Measurements from ENCODE around the gene KCNA2.

KCNA2 gene

DNA sequence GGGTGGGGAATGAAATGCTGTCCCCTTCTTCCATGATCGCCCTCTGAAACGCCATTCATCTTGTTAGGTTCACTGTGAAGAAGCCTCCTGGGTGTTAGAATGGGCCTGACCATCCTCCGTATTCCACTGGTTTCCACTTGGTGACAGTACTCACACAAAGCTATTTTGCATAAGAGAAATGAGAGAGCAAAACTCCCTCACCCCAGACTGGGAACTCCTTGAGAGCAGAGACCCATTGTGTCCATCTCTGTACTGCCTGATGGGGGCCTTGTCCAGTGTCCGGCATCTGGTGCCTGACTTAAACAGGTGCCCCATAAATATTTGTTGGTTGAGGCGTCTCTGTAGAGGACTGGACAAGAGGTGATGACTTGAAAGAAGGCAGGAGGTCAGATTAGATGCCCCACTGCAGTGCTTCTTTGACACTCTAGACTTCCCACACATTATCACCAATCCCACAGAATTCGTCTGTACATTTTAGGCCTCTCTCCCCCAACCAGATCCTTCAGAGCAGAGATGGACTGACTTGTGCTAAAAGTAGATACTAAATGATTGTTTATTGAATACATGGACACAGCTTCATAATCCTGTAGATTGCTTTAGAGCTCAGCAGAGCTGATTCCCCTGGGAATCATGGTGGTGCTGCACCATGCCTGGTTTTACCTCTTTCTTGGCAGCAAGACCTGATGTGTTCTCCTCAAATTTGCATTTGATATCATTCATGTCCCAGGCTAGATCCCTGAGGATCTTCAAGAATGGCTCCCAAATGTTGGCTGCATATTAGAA is 22.4 kb upstream of the KCNA2 start:
- DNase-seq = no peak

DNA sequence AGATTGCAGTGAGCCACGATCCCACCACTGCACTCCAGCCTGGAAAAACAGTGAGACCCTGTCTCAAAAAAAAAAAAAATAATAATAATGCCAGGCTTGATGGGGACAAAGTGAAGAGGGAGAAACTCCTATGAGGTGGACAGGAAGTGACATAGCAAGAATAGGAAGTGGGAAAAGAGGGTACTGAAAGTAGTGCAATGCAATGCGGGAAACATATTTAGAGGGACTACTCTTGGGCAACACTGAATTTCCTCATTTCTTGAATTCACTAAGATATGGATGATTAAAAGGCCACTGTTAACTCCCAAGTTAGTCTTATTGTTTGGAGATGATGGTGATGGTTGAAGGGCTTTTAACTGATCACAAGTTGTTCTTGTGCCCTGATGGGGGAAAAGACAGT is 21.6 kb upstream of the KCNA2 start:
- DNase-seq = no peak

DNA sequence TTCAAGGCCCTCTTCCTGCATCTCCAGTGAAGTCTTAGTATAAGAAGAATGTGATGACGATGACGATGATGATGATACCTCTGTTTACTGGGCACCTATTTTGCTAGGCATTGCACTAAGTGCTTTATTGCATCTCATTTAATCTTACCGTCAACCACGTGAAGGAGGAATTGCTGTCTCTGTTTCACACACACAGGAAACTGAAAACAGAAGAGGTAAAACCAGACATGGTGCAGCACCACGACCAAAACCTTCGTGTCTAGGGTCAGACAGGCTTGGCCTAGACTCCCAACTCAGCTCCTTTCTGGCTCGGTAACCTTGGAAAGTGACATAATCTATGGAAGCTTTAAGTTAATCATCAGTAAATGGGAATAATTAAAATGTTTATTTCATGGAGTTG is 20.7 kb upstream of the KCNA2 start:
- DNase-seq = no peak

DNA sequence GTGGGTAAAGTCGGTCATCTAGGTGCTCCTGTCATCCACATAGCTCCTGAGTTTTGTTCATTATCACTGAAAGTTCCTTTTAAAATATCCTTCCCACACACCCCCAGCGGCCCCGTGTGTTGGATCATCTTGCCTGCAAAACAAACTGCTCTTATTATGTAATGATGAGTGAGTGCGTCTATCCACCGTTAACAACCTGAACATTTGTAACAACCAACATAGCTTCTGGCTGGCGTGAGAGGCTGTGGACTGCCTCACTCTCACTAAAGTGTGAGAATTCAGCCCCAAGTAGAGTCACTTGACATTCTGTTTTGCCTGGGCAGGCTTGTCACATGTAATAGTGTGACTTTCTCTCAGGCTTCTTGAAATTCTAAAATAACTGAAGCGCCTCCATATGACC is 14.5 kb upstream of the KCNA2 start:
- no peak for DNase-seq

DNA sequence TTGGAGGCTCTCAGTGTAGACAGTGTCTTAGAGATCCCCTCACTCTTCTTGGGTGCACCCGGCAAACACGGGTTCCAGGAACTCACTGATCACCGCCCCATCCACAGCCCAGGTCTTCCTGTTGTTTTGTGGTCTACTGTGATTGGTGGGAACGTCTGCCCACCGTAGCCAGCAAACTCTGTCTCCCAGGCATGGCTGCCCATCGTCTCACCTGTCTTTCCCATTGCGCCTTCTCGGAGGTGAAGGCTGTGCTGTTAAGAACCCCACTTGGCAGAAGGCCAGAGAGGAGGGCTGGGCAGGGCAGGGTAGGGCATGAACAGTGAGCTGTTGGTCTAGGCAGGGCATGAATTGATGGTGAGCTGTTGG is 14.1 kb upstream of the KCNA2 start:
- DNase-seq = no peak

DNA sequence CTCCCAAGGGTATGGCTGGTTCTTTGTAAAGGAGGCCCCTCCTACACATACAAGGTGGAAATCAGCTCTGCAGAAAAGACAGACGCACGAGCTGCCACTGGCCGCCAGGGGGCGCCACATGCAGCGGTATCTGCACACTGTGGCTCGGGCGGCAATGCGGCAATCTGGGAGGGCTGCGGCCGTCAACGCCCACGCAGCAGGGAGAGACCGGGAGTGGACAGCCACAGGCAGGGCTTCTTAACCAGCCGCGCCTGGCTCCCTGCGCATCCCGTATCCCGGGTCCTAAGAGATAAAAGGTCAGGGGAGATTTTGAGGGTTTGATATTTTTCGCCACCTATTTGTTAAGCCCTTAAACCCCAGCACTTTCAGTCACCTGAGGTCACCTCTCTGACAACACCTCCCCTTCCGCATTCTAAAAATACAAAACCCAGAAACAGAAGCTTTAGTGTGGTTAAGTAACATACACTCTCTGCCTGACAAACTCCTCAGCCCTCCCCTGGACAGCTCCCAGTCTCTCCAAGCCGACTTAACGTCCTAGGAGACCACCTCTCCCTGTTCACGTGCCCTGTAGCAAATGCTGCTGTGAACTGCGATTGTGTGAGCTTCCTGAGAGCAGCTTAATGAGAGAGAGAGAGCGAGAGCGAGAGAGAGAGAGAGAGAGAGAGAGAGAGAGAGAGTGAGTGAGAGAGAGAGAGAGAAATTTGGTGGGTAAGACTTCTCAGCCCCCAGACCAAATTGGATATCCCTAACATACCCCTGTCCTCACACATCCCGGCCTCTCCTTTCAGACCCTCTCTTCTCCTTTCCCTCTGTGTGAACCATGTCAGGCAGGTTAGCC is 13.5 kb upstream of the KCNA2 start:
- DNase-seq = peak; percentile 61 to 82

DNA sequence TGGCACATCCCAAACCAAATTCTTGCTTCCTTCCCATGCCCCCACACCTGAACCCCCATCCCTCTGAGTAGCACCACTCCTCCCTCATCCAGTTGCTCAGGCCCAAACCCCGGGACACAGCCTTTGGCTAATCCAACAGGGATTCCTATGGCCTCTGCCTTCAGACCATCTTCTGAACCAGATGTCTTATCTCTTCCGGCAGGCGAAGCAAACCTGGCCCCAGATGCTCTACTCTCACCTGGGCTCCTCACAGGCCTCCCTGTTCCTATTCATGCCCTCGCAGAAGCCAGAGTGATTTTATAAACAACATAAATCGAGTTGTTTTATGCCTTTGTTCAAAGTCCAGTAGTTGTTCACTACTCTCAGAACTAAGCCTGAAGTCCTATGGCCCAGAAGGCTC is 12.5 kb upstream of the KCNA2 start:
- no peak for DNase-seq

DNA sequence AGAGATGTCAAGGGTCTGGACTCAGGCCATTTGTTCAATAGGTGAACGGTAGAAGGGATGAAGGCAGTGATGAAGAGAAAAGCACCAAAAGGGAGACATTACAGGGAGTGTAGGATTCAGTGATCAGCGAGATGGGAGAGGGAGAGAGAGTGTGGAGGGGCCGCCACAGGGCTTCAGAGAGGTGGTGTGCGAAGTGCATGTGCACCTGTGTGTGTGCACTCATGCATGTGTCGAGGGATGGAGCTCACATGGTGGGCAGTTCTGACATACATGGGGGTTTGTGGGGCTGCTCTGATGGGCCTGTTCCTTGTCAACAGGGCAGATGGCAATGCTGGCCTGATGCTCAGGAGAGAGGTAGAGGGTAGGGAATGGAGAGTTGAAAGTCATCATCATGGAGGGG is 11.4 kb upstream of the KCNA2 start:
- DNase-seq = no peak

DNA sequence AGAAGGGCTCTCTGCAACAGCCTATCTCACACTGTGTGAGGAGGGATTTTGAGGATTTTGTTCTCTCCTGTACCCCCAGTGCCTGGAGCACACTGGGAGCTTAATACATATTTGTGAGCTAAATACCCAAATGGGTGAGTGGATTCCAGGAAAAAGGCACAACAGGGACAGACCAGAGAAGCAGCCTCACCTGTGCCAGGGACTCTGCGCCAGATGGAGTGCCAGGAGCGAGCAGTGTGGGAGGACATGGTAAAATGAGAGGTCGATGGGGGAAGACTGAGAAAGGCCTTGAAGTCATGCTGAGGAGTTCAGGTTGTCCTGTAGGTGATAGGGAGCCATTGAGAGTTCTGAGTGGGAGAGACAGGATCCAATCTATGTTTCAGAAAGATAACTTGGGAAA is 11.0 kb upstream of the KCNA2 start:
- DNase-seq = no peak

DNA sequence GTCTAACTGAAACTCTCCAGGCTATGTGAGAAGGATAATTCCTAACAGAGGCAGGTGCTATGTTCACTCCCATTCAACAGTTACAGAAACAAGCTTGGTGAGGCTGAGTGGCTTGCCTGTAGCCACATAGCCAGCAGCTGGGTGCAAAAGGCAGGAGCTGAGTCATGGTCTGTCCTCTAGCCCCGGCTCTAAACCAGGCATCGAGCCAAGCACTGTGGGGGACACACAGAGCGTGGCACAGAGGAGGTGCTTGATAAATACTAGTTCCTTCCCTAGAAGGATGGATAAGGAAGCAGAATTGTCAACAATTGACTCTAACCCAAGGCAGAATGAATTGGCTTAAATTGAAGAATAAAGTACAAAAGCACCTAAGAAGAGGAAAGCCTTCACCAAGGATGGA is 10.4 kb upstream of the KCNA2 start:
- no peak for DNase-seq

DNA sequence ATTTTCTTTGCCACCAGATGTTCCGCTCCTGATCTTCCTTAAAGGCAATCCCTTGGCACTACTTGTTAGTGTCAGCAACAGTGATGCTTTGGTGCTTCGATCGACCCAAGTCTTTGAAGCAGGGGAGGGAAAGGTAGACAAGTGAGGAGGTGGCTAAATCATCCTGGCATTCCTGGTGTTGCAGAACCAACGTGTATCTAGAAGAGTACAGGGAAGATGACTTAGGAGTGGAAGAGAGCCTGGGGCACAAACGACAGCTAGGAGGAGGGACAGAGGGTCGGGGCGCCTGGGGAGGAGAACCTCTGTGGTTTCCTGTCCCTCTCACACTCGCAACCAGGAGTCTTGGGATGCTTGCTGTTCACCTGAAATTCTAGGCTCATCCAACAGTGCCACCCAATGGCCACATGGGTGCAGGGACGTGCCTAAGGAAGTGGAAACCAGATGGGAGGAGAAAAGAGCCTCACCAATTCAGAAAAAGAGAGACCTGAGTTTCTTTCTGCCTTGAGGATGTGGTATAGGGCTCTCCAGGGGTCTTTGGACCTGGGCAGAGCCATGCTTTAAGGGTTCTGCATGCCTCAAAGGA is 9.5 kb upstream of the KCNA2 start:
- peak; percentile 72 to 75 for DNase-seq

DNA sequence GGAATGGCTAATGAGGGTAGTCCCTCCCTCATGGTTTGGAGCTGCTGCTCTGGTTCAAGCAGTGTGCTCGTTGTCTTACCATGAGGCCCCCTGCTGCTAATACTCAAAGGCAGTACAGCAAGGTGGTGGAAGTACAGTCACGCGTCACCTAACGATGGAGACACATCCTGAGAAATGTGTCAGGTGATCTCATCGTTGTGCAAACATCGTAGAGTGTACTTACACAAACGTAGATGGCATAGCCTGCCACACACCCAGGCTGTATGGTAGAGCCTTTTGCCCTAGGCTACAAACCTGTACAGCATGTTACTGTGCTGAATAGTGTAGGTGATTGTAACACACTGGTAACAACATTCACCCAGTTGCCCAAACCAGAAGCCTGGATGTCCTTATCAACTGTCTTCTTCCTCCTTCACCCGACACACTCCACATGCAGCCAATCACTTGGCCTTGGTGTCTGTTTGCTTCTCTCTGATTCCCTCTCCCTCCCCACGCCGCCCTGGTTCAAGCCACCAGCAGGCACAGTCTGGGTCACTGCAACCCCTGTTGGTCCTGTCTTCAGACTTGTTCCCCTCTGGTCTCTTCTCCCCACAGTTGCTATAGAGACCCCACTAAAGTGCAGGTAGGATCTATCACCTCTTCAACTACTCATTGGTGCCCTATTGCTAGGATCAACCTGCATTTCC is 6.0 kb upstream of the KCNA2 start:
- DNase-seq = no peak

DNA sequence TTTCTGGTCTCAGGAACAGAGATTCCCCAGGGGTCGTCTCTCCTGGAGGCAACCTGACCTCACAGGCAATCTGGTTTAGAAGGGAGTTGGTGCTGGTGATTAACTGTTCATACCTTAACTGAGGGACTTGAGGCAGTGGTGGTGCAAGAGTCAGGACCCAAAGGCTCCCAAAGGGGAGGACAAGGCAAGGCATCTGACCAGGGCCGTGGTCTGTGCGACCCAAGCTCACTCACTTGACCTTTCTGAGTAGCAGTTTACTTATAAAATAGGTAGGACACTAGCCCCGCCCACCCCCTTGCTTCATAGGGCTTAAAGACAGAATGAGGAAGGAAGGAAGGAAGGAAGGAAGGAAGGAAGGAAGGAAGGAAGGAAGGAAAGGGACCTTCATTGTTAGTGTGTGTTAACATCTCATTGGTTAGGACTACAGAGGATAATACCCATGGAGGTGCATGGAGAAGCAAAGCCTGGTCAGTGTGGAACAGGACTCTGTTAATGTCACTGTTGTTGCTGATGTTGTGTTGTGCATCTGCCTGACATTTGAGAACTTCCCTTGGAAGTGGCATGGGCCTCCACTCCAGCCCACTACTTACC is 4.6 kb upstream of the KCNA2 start:
- no peak for DNase-seq

DNA sequence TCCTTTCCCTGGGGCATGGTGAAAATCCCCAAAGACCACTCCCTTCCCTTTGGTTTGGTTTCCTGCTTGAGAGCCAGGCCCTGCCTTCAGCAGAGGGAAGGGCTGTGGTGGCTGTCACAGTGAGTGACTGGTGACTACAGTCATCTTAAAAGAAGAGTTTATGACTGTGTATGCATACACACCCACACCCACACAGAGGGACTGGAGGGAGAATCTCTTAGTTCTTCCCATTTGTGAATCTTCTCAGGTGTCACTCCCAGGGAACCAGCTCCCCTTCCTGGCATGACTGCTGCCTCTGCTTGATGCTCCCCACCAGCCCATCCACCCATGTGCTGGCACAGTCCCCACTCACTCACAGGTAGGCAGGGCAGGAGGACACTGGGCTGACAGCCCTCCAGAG is 3.9 kb upstream of the KCNA2 start:
- DNase-seq = no peak

DNA sequence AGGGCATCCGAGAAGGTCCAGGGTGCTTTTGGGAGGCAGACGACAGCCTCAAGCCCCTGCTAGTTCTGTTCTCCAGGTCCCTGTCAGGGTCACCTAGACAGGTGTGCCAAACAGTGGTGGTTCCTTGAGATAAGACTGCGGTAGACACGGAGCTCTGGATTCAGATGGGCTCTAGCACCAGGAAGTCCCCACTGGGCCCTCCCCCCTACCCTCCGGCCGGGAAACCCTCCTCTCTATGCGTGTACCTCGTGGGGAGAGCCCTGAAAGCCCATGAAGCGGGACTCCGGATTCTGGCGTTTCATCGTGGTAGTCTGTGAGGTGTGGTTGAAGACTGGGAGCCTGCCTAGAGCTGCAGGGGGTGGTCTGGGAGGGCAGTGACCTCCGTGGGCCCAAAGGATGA is 2.1 kb upstream of the KCNA2 start:
- no peak for DNase-seq

DNA sequence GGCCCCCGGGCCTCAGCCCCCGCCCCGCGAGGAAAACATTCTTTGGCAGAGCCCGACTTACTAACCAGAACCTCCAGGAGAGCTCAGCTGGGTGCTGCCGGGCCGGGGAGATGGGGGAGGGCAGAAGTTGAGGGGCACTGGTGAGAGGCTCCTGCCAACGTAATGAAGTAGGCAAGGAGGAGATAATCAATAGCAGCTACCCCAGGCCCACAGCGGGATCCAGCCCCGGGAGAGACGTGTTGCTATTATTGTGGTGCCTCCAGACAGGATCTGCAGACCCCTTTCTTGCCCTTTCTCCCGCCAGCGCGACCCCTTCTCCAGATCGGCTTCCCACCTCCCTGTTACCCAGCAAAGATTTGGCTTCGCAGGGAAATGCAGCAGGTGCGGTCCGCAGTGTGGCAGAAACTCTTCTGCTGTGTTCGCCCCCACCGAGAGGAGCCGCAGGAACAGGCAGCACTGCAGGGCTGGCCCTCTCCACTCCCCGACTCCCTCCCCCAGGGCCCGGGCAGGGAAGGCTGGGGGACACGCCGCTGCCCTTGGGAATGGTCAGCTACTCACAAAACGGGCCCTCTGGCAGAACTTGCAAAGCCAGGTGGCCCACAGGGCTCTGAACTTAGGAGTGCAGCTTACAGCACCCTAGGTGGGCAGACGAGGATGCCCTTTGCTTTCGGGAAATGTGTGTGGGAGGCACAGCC is 1.5 kb upstream of the KCNA2 start:
- no peak for DNase-seq

DNA sequence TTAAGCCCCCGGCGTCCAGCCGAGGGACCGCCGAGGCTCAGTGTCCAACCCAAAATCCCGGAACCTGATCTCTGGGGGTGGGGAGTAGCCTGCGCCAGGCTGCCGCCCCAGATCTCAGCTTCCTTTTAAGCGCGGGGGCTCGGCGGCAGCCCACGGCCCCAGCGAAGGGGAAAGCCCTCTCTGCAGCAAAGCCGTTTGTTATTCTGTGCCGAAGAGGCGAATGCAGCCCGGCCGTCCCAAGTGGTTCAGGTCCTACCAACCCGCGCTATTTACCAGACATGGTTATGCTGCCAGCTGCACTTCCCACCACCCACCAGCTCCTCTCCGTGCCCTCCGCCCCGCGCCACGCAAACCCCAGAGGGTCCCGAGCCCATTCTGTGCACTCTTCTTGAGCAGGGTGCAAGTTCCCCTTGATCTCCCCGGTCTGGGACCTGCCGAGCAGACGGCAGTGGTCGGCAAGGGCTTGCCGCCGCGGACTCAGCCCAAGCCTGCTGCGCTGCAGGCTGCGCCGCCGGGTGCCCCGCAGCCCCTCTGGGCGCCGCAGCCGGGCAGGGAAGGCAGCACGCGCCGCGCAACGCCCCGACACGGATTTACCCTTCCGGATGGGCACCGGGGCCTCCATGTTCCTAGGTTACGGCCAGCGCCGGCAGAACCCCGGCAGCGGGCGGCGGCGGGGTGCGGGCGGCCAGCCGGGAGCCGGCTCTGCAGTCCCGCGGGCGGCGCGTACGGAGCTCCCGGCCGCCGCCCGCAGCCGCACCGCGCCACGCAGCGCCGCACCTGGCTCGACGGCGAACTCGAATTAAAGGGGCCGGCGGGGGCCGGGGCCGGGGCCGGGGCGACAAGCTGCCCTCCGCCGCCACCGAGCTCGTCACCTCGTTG is 738 bp upstream of the KCNA2 start:
- DNase-seq = peak in 1 of 2 experiments; percentile 27

DNA sequence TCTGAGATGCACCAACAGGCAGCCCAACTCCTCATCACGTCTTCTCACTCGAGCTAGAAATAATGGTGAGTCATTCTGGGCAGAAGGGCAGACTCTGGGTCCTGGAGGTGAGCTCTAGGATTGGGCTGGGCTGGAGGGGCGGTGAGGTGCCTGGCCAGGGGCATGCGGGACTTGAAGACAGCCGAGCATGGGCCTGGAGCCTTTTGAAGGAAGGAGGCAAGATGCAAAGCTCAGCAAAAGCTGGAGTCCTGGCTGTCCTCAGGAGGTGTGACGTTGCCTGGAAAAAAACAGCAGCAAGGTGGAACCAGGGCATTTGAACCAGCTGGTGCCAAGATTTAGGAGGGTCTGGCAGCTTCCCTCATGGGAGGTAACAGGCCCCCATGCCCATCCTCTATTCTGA is 712 bp downstream of the KCNA2 start:
- DNase-seq = no peak

DNA sequence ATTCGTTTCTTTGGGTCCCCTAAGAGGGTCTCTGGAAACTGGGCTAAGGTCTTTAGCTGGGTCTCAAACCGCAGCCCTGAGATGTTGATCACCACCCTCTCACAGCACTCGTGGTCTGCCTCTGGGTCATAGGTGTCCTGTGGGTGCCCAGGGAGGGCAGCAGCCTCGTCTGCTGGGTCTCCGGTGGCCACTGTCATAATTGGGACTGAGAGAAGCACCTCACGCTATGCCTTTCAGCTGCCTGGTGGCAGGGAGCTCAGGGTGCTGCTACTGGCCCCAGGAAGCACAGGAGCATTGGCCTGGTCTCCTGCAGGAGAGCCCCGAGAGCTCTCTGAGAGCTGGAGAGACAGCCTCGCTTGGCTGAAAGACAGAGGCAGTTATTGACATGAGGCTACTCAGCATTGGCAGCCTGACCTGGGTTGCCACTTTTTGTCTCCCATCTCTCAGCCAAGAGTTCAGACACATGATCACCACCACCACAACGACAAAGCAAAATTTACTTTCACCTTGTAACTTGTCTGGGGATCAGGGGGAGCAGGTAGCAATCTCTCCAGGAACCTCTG is 1.5 kb downstream of the KCNA2 start:
- DNase-seq = no peak

DNA sequence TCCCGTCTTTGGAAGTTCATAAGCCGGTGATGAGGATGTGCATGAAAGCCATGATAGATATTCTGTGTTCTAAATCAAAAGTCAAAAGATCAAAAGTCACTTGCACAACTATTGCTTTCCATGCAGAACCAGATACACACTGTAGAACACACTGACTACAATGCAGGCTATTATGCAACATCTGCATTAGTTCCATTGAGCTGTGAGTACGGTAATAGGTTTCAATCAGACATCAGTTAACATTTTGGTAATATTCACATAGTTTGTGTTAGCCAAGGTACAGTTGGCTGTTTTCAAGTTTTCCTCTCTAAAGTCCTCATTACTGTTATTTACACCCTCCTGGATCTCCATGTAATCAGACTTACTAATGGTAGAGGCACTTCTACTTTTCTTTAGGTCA is 3.1 kb downstream of the KCNA2 start:
- no peak for DNase-seq

DNA sequence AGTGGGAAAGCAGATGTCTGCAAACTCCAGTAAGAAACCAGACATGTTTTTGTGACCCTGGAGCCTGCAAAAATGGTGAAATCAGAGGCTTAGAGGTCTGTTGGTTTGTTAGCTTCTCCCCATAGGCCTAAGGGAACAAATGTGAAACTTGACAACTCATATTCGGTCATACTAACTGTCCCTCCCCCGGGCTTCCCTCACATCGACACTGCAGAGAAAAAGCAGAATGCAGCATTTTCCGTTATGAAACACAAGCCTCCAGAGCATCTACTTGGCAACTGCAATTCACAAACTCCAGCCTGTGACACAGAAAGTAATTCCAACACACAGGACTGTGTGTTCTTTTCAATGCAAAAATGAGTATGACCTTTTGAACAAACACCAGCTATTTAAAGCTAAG is 3.7 kb downstream of the KCNA2 start:
- DNase-seq = no peak
